HEK293 (cell line): ENCODE data around the gene IFT122.
"Not testable (repeated sequence)": the region's sequence is repeated elsewhere in the genome, so short reads cannot be mapped to it uniquely, and the experiment has no call there.

Source experiments
- CTCF ChIA-PET: fragments of 350-600 bp; formaldehyde crosslinking; extraction: SDS; loops from one replicate; lab custom pipeline; 2021; ENCODE audit warnings: antibody characterized with exemption; lab: Yijun Ruan, JAX
- POLR2A ChIA-PET: fragments of 300-600 bp; formaldehyde crosslinking; extraction: SDS; loops from one replicate; lab custom pipeline; 2020; ENCODE audit warnings: antibody characterized with exemption, inconsistent platforms; lab: Yijun Ruan, JAX
- H3K27ac ChIP-seq: fragments of 200-500 bp; sonication (Bioruptor generic); 2 replicates; pipeline ENCODE4 v1.5.1; 2014; ENCODE audit warnings: low read depth, low read length, control low read depth, inconsistent platforms; ENCODE audit errors: extremely low read depth
- H3K36me3 ChIP-seq, 2 experiments: fragments of 200-500 bp in 1 of 2; sonication (Bioruptor generic) in 1 of 2; 1 replicate in 1 of 2; 2 replicates in 1 of 2; pipeline ENCODE4 v1.5.1; 2014 to 2017; ENCODE audit warnings: inconsistent platforms in 2 of 2, low read length in 2 of 2; ENCODE audit not compliant: control insufficient read depth in 2 of 2, insufficient read depth in 1 of 2
- H3K4me1 ChIP-seq: fragments of 200-500 bp; sonication (Bioruptor generic); 2 replicates; pipeline ENCODE4 v1.5.1; 2014; ENCODE audit warnings: mild to moderate bottlenecking, low read length, inconsistent platforms; ENCODE audit not compliant: control insufficient read depth, insufficient read depth
- H3K4me3 ChIP-seq: 2 replicates; pipeline ENCODE4 v1.5.1; 2011; ENCODE audit warnings: low read depth, mild to moderate bottlenecking, control low read depth, low read length, moderate library complexity
- H3K9me3 ChIP-seq: fragments of 200-500 bp; sonication (Bioruptor generic); 2 replicates; pipeline ENCODE4 v1.5.1; 2014; ENCODE audit warnings: low read depth, low read length, inconsistent platforms; ENCODE audit not compliant: control insufficient read depth, insufficient read depth
- BCL6B ChIP-seq: fragments of 450-650 bp; formaldehyde crosslinking; IDR thresholded peaks from 2 replicates; pipeline ENCODE4 v1.5.1; 2017; ENCODE audit warnings: missing biosample characterization, missing genetic modification characterization
- GLIS1 ChIP-seq: fragments of 450-650 bp; formaldehyde crosslinking; IDR thresholded peaks from 2 replicates; pipeline ENCODE4 v1.5.1; 2016; ENCODE audit warnings: missing biosample characterization, missing genetic modification characterization
- KLF10 ChIP-seq: fragments of 450-650 bp; IDR thresholded peaks from 2 replicates; pipeline ENCODE4 v1.5.1; 2018; ENCODE audit warnings: missing biosample characterization, mild to moderate bottlenecking, missing genetic modification characterization
- ZFHX2 ChIP-seq: fragments of 450-650 bp; formaldehyde crosslinking; conservative IDR thresholded peaks from 2 replicates; pipeline ENCODE4 v1.5.1; 2016; ENCODE audit warnings: missing biosample characterization, missing genetic modification characterization
- ZNF211 ChIP-seq: fragments of 450-650 bp; formaldehyde crosslinking; IDR thresholded peaks from 2 replicates; pipeline ENCODE4 v1.5.1; 2016; ENCODE audit warnings: low read depth, missing biosample characterization, missing genetic modification characterization
- ZNF398 ChIP-seq: fragments of 450-650 bp; formaldehyde crosslinking; IDR thresholded peaks from 2 replicates; pipeline ENCODE4 v1.5.1; 2017; ENCODE audit warnings: missing biosample characterization, missing genetic modification characterization
- TF ChIP-seq, protein P1 (sequence below): fragments of 450-650 bp; formaldehyde crosslinking; IDR thresholded peaks from 2 replicates; pipeline ENCODE4 v1.5.0; 2017; ENCODE audit warnings: missing biosample characterization, missing genetic modification characterization, borderline replicate concordance

The IFT122 gene

DNA sequence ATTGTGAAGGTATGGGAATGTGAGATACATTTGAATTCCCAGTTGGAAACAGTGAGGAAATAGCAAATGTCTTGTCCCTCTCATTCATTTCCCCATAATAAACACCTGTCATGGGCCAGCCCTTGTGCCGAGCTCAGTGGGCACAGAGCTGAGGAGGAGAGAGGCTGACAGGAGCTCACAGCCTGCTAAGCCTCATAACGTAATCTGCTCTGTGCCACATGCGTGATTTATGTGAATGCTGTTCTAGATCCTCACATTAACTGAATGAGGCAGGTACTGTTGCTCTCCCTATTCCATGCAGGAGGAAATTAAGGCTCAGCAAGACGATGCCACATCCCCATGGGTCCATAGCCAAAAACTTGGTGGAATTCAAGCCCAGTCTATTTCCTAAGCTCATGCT, 53.2 kb downstream of the IFT122 start:
- H3K4me1 ChIP-seq = no peaks in the 10 kb centered on the region
- ChIA-PET POLR2A (no interaction called here), CTCF (interaction anchor here (0.6 to 2.6 kb wide), 3 partner anchors 110 to 336 kb away, joined by 4 to 7 read pairs (median 6); no protein-coding TSS in a partner anchor)
- H3K36me3 ChIP-seq = peaks cover 0 to 26% of the 10 kb centered on the region in 2 experiments; a peak in 1 of 3 replicates
- H3K27ac ChIP-seq = no peak overlapping the region
- no peak for TF ChIP-seq ZNF398 (tag by site-specific recombination)
- no peak for TF ChIP-seq KLF10 (tag by site-specific recombination)
- TF ChIP-seq, protein P1, sequence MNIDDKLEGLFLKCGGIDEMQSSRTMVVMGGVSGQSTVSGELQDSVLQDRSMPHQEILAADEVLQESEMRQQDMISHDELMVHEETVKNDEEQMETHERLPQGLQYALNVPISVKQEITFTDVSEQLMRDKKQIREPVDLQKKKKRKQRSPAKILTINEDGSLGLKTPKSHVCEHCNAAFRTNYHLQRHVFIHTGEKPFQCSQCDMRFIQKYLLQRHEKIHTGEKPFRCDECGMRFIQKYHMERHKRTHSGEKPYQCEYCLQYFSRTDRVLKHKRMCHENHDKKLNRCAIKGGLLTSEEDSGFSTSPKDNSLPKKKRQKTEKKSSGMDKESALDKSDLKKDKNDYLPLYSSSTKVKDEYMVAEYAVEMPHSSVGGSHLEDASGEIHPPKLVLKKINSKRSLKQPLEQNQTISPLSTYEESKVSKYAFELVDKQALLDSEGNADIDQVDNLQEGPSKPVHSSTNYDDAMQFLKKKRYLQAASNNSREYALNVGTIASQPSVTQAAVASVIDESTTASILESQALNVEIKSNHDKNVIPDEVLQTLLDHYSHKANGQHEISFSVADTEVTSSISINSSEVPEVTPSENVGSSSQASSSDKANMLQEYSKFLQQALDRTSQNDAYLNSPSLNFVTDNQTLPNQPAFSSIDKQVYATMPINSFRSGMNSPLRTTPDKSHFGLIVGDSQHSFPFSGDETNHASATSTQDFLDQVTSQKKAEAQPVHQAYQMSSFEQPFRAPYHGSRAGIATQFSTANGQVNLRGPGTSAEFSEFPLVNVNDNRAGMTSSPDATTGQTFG = no peak
- TF ChIP-seq BCL6B (tag by site-specific recombination) = no peak
- TF ChIP-seq ZFHX2 (tag by site-specific recombination) = no peak
- no peak for TF ChIP-seq GLIS1 (tag by site-specific recombination)
- no peak for TF ChIP-seq ZNF211
- no peaks in the 10 kb centered on the region for H3K9me3 ChIP-seq
- no peak overlapping the region for H3K4me3 ChIP-seq

DNA sequence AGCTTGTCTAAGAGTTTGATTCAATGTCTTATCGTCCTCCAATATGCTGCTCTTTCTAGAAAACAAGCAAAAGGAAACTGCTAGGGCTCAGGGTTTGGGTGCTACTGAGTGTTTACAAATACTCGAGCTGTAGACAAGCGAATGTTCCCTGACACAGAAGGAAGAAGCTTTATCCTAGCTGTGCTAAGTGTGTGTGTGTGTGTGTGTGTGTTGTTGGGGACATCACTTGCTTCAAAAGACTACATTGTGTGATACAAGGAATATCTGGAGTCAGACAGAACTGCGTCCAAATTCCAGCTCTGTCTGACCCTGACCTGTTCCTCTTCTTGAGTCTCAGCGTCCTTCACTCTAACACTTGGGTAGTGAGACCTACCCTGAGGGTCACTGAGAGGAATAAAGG, 54.5 kb downstream of the IFT122 start:
- CTCF ChIA-PET, H3K4me1 ChIP-seq, H3K27ac ChIP-seq, H3K9me3 ChIP-seq, POLR2A ChIA-PET, H3K4me3 ChIP-seq: not testable (repeated sequence)
- peaks cover 0 to 26% of the 10 kb centered on the region in 2 experiments; a peak in 1 of 3 replicates for H3K36me3 ChIP-seq

DNA sequence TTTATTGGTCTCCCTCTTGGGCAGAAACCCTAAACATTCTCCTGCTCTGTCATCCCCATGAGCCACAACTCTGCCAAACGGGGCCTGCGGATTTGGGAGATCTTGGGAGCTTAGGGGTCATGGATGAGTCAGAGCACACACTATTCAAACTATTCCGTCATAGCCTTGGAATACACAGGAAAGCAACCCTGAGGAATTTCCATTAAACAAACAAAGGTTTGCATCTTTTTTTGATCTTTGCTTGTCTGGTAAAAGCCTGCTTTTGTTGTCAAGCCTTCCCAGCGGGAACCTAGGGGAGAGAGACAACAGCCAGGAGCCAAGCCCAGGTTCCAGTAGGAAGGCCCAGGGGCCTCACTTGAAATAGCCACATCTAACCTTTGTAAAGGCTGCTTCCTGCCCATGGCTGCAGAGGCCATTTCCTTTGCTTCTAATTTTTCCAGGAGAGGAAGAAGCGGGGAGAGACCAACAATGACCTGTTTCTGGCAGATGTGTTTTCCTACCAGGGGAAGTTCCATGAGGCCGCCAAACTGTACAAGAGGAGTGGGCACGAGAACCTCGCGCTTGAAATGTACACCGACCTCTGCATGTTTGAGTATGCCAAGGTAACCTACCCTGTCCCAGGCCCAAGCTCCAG, 55.1 kb downstream of the IFT122 start:
- H3K27ac ChIP-seq, H3K9me3 ChIP-seq, H3K4me1 ChIP-seq, POLR2A ChIA-PET, H3K4me3 ChIP-seq: not testable (repeated sequence)
- CTCF ChIA-PET = interaction anchor here (1.0 kb wide), 1 partner anchor 43 kb away, joined by 3 read pairs; no protein-coding TSS in a partner anchor
- peaks cover 0 to 30% of the 10 kb centered on the region in 2 experiments; a peak in 1 of 3 replicates for H3K36me3 ChIP-seq

DNA sequence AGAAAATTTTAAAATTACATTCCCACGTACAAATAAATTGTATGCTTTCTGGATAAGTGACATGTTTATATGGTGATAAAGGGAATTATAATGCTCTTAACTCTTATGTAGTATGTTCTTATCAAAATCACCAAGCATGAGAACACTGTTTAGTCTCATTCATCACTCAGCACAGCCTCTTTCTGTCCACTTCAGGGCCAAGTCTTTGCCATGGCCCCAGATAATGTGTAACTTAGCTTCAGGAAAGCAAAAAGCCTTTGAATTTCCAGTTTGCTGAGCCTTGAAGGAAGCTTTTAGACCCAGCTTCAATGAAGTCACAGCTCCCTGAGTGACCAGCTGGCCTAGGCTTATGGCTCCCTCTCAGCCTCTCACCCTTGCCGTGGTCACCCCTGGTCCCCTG, 57.9 kb downstream of the IFT122 start:
- H3K4me3 ChIP-seq, H3K9me3 ChIP-seq, H3K27ac ChIP-seq, POLR2A ChIA-PET, CTCF ChIA-PET, H3K4me1 ChIP-seq: not testable (repeated sequence)
- peaks cover 0 to 32% of the 10 kb centered on the region in 2 experiments; a peak in 1 of 3 replicates for H3K36me3 ChIP-seq

GRCh38 chr3:129498603-129499488, 58.8 kb downstream of the IFT122 start:
- CTCF ChIA-PET, H3K4me1 ChIP-seq, H3K4me3 ChIP-seq, H3K9me3 ChIP-seq, H3K27ac ChIP-seq, POLR2A ChIA-PET: not testable (repeated sequence)
- peaks cover 0 to 29% of the 10 kb centered on the region in 2 experiments; a peak in 1 of 3 replicates for H3K36me3 ChIP-seq

DNA sequence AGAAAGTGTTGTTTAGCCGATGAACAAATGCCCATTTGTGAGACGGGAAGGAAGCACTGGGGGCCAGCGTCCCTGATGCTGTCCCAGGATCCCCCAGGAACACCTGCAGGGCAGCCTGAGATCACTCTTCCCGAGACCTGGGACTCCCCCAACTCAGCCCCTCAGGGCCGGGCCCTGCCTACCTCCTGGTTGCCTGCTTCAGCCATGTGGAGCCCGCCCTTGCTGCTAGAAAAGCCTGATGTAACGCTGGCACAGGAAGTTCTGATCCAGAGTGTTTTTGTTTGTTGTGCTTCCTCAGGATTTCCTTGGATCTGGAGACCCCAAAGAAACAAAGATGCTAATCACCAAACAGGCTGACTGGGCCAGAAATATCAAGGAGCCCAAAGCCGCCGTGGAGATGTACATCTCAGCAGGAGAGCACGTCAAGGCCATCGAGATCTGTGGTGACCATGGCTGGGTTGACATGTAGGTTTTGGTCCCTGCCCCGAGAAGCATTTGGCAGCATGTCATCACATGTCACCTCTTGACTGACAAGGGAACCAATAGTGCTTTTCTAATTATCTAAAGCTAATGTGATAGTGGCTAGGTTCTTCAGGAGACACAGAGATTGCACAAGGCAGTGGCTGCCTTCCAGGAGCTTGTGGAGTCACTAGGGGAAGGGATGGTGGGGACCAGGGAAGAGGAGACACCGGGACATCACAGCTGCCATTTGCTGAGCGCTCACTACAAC, 59.7 kb downstream of the IFT122 start:
- H3K27ac ChIP-seq = not testable (repeated sequence)

More for the DNA sequence above, 59.7 kb downstream of the IFT122 start:
- H3K4me1 ChIP-seq, POLR2A ChIA-PET, H3K4me3 ChIP-seq, H3K9me3 ChIP-seq: not testable (repeated sequence)
- CTCF ChIA-PET = interaction anchor here (0.7 kb wide), 1 partner anchor 606 kb away, joined by 3 read pairs; no protein-coding TSS in a partner anchor
- peaks cover 0 to 34% of the 10 kb centered on the region in 2 experiments; a peak in 1 of 3 replicates for H3K36me3 ChIP-seq
